GM19452 (cell line): Measurements from ENCODE around the gene MID2.
"Not testable (repeated sequence)": the region's sequence is repeated elsewhere in the genome, so short reads cannot be mapped to it uniquely, and the experiment has no call there.

Experiments
- ATAC-seq: cut with Tn5 transposase; IDR thresholded peaks from one replicate; pipeline ENCODE4 v1.9.1; 2021; ENCODE audit not compliant: unreplicated experiment

MID2 gene

DNA sequence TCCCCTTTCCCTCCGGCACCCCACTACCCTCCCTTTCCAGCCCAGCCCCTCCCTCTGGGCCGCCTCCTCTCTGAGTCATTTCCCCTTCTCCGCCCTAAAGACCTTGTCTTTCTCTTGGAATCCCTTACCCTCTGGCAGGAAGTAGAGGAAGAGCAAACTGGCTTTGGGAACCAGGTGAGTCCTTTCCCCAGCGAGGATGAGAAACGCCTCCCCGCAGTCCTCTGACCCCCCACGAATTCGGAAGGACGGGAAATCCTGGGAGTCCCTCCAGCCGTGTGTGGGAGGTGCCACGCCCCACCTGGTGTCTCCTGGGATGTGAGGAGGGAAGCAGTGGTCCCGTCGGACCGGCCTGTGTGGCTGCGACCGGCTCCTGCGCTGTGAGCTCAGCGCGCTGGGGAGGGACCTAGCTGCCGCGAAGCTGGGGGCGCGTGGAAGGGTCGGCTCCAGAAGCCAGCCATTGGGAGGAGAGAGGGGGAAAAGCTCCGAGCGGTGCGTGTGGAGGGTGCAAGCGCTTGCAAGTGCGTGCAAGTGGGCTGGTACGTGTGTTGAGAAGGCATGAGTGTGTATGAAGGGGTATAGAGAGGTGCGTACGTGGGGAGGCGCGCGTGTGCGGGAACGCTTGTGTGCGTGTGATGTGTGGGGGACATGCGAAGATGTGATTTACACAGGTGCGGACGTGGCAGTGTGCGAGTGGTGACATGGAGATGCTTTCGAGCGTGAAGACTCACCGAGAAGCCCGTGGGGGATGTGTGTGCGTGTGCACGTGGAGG, 110.2 kb downstream of the MID2 start:
- no peak for ATAC-seq

DNA sequence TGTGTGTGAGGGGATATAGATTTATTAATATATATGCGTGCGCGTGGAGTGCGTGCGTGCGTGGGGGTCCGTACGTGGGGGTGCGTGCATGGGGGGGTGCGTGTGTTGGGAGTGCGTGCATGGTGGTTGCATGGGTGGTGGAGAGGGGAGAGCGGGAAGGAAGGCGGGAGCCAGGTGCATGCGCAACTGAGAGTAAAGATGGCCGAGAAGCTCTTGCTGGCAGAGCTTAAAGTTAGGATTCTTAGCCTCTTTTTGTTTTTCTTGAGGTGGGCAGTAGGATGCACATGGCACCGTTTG, 110.7 kb downstream of the MID2 start:
- ATAC-seq: no peak

DNA sequence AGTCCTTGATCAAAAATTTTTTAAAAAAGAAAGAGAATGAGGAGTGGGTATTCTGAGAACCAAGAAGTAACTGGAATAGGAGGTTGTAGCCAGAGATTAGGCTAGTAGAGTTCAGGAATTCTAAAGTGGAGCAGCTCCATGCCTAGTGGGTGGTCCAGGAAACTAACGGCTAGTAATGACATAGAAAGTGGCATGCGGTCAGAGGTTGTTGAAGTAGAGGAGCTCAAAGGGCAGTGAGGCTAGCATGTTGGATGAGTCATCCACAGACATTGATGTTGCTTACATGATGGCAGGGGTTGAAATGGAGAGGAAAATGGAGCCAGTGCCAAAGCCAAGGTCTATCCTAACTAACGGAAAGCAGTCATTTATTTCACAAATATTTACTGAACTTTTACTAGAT, 114.4 kb downstream of the MID2 start:
- ATAC-seq: no peak

DNA sequence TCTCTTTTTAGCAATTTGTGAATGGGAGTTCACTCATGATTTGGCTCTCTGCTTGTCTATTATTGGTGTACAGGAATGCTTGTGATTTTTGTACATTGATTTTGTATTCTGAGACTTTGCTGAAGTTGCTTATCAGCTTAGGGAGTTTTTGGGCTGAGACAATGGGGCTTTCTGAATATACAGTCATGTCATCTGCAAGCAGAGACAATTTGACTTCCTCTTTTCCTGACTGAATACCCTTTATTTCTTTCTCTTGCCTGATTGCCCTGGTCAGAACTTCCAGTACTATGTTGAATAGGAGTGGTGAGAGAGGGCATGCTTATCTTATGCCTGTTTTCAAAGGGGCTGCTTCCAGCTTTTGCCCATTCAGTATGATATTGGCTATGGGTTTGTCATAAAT, 129.7 kb downstream of the MID2 start:
- not testable (repeated sequence) for ATAC-seq

- no peak for ATAC-seq
These were observed 143.0 kb downstream of the MID2 start for GRCh38 chrX:107968623-107969022.

GRCh38 chrX:107970073-107970472, 144.4 kb downstream of the MID2 start:
- ATAC-seq: no peak

GRCh38 chrX:107971636-107972035, 146.0 kb downstream of the MID2 start:
- no peak for ATAC-seq
